Fibroblast of the aortic adventitia (primary cell): ENCODE data around the gene P2RX6. TPM values are rescaled to one million over a fixed set of nuclear protein-coding genes. Genes with fewer than 3 reads are reported as not detected.

Source experiments
- DNase-seq: peaks from one replicate; pipeline ENCODE4 v3.0.0-alpha.2; 2010; ENCODE audit warnings: low read depth
- H3K4me3 ChIP-seq: 2 replicates; pipeline ENCODE4 v1.5.1; 2011; ENCODE audit warnings: low read depth, mild to moderate bottlenecking, control low read depth, low read length, moderate library complexity
- total RNA-seq: library from RNA; depleted of rRNA; stranded (reverse); fragments of >200 nt; gene quantifications from 2 replicates; pipeline ENCODE4 v1.2.3, GENCODE V29; 2012; ENCODE audit warnings: low replicate concordance
- TF ChIP-seq, protein P1 (sequence below): IDR thresholded peaks from 2 replicates; pipeline ENCODE4 v1.5.1; 2011; ENCODE audit warnings: mild to moderate bottlenecking, low read length, control low read depth, inconsistent platforms; ENCODE audit not compliant: insufficient read depth

The P2RX6 gene
- total RNA-seq, 1 donor: 0.63 TPM

DNA sequence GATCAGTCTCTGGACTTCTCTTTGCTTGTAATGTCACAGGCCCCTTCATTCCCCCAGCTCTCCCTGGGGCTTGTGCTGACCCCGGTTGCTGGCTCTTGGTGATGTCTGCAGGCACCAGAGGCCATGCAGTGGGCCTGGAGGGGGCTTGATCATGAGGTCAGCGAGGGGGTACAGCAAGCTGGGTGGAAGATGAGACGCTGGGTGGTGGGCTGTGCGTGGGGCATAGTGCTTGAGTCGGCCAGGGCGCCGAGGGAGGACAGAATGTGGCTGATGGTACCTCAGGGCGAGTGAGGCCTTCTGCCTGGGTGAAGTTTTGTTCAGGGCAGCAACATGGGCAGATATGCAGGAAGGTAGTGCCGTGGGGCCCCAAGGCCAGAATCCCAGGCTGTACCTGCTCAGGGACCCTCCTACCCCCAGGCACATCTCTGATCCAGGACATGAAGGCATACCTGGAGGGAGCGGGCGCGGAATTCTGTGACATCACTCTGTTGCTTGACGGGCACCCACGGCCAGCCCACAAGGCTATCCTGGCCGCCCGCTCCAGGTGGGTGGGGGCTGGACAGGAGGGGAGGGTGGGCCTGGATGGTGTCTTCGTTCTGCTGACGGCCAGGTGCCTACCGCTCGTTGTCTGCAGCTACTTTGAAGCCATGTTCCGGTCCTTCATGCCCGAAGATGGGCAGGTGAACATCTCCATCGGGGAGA is 19.5 kb upstream of the P2RX6 start:
- no peak for DNase-seq
- no peak overlapping the region for H3K4me3 ChIP-seq
- TF ChIP-seq, protein P1, sequence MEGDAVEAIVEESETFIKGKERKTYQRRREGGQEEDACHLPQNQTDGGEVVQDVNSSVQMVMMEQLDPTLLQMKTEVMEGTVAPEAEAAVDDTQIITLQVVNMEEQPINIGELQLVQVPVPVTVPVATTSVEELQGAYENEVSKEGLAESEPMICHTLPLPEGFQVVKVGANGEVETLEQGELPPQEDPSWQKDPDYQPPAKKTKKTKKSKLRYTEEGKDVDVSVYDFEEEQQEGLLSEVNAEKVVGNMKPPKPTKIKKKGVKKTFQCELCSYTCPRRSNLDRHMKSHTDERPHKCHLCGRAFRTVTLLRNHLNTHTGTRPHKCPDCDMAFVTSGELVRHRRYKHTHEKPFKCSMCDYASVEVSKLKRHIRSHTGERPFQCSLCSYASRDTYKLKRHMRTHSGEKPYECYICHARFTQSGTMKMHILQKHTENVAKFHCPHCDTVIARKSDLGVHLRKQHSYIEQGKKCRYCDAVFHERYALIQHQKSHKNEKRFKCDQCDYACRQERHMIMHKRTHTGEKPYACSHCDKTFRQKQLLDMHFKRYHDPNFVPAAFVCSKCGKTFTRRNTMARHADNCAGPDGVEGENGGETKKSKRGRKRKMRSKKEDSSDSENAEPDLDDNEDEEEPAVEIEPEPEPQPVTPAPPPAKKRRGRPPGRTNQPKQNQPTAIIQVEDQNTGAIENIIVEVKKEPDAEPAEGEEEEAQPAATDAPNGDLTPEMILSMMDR: no peak

DNA sequence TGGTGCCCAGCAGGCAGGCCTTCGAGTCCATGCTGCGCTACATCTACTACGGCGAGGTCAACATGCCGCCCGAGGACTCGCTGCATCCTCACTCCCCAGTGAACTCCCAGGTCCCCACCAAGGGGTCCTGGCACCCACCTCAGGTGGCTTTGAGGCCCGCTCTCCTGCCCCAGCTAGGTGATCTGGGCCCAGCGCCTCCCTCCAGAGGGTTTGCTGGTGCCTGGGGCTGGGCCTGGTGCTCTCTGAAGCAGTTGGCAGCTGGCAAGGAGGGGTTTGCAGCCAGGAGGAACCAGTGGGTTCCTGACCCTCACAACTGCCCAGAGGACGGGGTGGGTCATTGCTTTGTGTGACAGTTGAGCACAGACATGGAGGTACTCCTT is 18.9 kb upstream of the P2RX6 start:
- TF ChIP-seq, protein P1: no peak
- DNase-seq: no peak
- H3K4me3 ChIP-seq: no peak overlapping the region

- TF ChIP-seq, protein P1: no peak
- no peak overlapping the region for H3K4me3 ChIP-seq
- no peak for DNase-seq
Observed at GRCh38 chr22:20996598-20997535, 18.1 kb upstream of the P2RX6 start.

DNA sequence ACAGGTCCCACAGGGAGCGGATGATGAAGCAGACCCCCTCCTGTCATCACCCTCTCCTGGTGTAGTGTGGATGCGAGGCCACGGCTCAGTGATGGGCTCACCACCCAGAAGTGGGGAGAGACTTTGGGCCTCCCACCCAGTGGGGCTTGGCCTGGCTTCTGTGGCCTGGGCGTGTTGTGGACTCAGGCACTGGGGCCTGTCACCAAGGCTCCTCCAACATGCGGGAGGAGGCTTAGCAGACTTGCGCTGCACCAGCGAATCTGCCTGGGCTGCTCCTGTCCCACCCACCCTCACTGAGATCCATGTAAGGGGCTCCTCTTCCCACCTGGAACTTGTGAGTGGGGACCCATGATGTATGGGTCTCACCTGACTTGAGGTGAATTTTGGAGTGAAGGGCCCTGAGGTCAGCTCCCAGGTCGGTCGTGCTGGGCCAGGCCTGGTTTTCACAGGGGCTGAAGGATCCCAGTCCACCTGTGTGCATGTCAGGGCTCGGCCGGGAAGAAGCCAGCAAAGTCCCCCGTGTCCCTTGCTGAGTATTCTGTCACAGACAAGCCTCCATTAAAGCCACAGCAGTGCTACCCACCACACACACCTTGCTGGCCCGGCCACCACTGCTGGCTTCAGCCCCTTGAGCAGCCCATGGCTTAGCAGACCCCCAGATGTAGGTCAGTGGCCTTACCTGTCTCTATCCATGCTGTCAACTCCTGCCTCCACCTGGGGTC is 17.3 kb upstream of the P2RX6 start:
- no peak overlapping the region for H3K4me3 ChIP-seq
- no peak for DNase-seq
- TF ChIP-seq, protein P1: no peak

DNA sequence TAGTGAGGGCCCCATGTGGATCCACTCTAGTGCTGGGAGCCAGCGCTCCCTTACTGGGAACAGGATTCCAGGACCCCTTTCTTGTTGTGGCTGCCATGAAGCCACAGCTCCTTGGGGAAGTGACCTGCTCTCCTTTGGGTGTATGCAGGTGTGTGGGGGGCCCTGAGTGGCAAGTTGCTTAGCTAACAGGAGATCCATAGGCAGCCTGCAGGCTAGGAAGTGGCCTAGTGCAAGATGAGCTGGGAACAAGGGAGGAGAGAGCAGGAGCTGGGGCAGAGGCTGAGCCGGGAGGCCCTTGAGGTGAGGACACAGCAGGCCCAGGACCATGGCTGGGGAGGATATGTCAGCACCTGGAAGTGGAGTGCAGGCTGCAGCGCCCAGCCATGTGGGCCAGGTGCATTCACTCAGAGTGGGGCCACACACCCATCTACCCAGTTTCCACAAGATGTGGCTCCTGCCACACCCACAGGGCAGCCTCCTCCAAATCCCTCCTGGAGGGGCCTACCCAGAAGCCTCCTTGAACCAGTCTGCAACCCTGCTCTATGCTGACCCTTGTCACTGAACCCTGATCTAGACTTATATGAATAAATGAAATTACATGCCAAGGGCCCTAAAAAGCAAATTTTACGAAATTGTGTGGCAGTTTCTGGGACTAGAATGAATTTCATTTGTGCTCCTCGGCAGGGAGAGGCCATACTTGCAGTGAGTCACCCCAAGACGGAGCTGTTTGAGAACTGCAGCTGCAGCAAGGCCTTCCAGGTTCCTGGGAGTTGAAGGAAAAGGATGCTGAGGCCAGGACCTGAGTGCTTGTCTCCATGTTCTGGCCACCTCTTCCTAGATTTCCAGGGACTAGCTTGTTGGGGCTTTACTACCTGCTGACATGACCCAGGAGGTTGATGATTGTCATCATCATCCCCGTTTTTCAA is 16.3 kb upstream of the P2RX6 start:
- H3K4me3 ChIP-seq: no peak overlapping the region
- TF ChIP-seq, protein P1: no peak
- DNase-seq: peak; percentile 19
